BE2C (cell line): ENCODE data around the gene PRKD2.

Experiments
- DNase-seq: peaks from one replicate; pipeline ENCODE4 v3.0.0-alpha.2; 2020
- H3K27me3 ChIP-seq: fragments of 250-450 bp; sonication (Bioruptor Pico); 2 replicates; pipeline ENCODE4 v1.5.1; 2020; ENCODE audit warnings: mild to moderate bottlenecking
- H3K36me3 ChIP-seq: fragments of 250-450 bp; sonication (Bioruptor Pico); 2 replicates; pipeline ENCODE4 v1.5.1; 2020; ENCODE audit warnings: mild to moderate bottlenecking
- H3K4me1 ChIP-seq: fragments of 250-450 bp; sonication (Bioruptor Pico); 2 replicates; pipeline ENCODE4 v1.5.1; 2020
- H3K4me3 ChIP-seq: 2 replicates; pipeline ENCODE4 v1.5.1; 2011; ENCODE audit warnings: low read depth, low read length
- H3K9me3 ChIP-seq: fragments of 250-450 bp; sonication (Bioruptor Pico); 2 replicates; pipeline ENCODE4 v1.5.1; 2020
- TF ChIP-seq, protein P1 (sequence below): IDR thresholded peaks from 2 replicates; pipeline ENCODE4 v1.5.1; 2012; ENCODE audit warnings: mild to moderate bottlenecking, low read depth, low read length

Gene PRKD2

DNA sequence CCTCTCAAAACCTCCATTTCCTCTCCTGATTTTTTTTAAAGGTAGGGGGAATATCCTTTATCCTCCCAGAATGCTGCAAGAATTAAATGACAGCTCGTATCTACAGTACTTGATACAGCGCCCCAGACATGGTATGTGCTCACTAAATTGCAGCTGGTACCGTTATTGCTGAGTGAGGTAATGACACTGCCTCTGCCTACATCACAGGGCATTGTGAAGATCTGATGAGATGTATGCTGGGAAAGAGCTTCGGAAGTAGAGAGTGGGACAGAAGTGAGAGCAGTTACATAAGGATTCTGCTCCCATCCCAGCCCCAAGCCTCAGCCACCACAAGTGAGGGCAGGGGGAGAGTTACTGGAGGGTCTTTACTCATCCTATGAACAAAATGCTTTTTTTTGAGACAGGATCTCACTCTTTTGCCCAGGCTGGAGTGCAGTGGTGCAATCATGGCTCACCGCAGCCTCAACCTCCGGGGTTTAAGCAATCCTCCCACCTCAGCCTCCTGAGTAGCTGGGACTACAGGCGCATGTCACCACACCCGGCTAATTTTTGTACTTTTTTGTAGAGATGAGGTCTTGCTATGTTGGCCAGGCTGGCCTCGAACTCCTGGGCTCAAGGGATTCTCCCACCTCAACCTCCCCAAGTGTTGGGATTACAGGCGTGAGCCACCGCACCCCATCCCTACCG lies 27.2 kb upstream of the PRKD2 start:
- Histone ChIP-seq H3K36me3 (peaks cover 37% of the 10 kb centered on the region), H3K4me1 (peaks cover 4% of the 10 kb centered on the region), H3K9me3 (no peaks in the 10 kb centered on the region), H3K4me3 (peak overlapping the region; percentile 96), H3K27me3 (no peaks in the 10 kb centered on the region)
- TF ChIP-seq, protein P1, sequence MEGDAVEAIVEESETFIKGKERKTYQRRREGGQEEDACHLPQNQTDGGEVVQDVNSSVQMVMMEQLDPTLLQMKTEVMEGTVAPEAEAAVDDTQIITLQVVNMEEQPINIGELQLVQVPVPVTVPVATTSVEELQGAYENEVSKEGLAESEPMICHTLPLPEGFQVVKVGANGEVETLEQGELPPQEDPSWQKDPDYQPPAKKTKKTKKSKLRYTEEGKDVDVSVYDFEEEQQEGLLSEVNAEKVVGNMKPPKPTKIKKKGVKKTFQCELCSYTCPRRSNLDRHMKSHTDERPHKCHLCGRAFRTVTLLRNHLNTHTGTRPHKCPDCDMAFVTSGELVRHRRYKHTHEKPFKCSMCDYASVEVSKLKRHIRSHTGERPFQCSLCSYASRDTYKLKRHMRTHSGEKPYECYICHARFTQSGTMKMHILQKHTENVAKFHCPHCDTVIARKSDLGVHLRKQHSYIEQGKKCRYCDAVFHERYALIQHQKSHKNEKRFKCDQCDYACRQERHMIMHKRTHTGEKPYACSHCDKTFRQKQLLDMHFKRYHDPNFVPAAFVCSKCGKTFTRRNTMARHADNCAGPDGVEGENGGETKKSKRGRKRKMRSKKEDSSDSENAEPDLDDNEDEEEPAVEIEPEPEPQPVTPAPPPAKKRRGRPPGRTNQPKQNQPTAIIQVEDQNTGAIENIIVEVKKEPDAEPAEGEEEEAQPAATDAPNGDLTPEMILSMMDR = no peak
- DNase-seq = no peak

DNA sequence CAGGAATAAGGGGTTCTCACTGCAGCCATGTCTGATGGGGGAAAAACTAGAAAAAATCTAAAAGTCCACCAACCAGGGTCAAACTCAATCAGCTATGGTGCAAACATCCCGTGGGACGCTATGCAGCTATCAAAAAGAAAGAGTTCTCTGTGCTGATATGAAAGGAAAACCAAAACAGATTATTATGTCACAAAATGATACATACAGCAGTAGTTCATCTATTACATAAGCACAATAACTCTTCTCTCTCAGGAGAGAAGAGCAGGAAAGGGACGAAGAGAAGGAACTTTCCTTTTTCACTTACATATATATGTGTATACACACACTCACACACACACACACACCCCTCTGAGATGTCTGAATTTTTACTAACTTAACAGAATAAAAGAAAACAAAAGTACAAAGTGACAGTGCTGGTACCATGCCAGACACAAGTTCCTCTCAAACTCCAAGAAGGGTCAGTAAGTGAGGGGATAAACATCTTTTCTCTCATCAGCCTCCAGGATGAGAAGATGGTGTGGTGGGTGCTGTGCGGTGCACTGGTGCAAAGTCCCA lies 26.1 kb upstream of the PRKD2 start:
- H3K9me3 ChIP-seq = no peaks in the 10 kb centered on the region
- no peak overlapping the region for H3K4me3 ChIP-seq
- peaks cover 47% of the 10 kb centered on the region for H3K36me3 ChIP-seq
- TF ChIP-seq, protein P1 = no peak
- H3K4me1 ChIP-seq = peaks cover 4% of the 10 kb centered on the region
- DNase-seq = no peak
- no peaks in the 10 kb centered on the region for H3K27me3 ChIP-seq

DNA sequence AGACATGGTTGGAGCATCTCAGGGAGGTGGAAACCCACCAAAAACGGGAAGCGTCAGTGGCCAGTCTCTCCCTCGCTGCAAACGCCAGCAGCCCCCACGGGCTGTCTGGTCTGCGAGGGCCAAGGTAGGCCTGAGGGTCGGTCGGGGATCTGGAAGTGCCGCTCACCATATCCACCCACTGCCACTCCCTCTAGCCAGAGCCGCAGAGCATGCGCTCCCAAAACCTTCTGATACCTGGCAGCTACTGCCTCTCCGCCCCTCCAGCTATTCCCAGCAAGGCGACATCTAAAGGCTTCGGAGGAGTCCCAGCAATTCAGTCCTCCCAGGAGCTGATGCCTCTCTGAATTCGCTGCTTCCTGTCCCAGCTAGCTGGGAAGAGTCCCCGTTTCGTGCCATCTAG lies 24.5 kb upstream of the PRKD2 start:
- H3K9me3 ChIP-seq = no peaks in the 10 kb centered on the region
- TF ChIP-seq, protein P1 = no peak
- H3K4me1 ChIP-seq = peaks cover 11% of the 10 kb centered on the region
- H3K4me3 ChIP-seq = no peak overlapping the region
- H3K27me3 ChIP-seq = no peaks in the 10 kb centered on the region
- peaks cover 60% of the 10 kb centered on the region for H3K36me3 ChIP-seq
- no peak for DNase-seq

DNA sequence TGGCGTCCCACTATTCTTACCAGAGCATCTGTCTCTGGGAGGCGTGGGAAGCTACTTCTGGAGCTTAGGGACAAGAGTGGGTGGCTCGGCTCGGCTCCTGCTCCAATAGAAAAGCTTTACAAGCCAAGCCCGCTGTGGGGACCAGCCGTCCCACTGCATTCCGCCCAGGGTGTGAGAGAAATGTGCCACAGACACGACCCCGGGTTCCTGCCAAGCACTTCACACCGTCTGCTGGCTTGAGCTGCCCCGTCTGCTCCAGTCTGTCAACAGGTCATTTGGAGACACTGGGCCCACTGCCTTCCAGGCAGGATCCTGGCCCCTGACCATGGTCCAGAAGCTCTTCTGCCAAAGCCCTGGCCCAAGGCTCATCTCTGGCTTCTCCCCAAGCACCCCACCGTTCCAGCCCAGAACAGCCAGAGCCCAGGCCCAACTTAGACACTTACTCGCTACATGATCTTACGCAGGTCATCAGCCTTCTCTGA lies 22.4 kb upstream of the PRKD2 start:
- Histone ChIP-seq H3K27me3 (no peaks in the 10 kb centered on the region), H3K36me3 (peaks cover 70% of the 10 kb centered on the region), H3K4me1 (peaks cover 11% of the 10 kb centered on the region), H3K9me3 (no peaks in the 10 kb centered on the region), H3K4me3 (no peak overlapping the region)
- TF ChIP-seq, protein P1 = no peak
- no peak for DNase-seq

DNA sequence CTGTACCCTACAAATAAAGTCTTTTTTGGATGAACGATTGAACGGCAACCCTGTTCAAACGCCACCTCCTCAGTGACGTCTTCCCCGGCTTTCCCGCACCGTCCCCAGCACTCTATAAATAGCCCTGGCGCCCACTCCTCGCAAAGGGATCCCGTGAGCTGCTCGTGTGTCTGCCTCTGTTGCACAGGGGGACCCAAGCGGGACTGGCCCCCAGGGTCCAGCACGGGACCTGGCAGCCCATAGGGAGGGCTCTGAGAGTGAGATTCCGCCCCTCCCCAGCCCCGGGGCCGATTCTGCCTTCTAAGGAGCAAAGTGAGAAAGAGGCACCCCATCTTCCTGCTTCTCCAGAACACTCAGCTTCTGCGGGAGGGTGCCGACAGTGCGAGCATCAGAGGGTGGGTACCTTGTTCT lies 20.9 kb upstream of the PRKD2 start:
- Histone ChIP-seq H3K36me3 (peaks cover 77% of the 10 kb centered on the region), H3K9me3 (no peaks in the 10 kb centered on the region)

DNA sequence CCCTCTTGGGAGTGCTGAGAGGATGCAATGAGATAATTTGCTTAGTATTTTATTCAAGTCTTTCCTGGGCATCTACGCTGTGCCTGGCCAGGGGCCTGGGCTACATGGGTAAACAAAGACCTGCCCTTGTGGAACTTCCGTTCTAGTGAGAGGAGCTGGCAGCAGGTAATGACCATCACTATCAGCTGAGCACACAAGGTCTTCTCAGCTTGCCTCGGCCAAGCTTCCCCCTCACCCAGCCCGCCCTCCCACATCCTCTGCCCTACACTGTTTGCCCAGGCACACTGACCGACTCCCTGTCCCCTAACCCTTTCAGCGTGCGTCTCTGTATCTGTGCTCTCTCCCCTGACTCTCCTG lies 20.4 kb upstream of the PRKD2 start:
- Histone ChIP-seq H3K27me3 (no peaks in the 10 kb centered on the region), H3K4me1 (peaks cover 11% of the 10 kb centered on the region), H3K36me3 (peaks cover 79% of the 10 kb centered on the region), H3K4me3 (no peak overlapping the region), H3K9me3 (no peaks in the 10 kb centered on the region)
- DNase-seq = no peak
- TF ChIP-seq, protein P1 = no peak

More for the DNA sequence above, 20.9 kb upstream of the PRKD2 start:
- TF ChIP-seq, protein P1 = no peak
- Histone ChIP-seq H3K27me3 (no peaks in the 10 kb centered on the region), H3K4me3 (no peak overlapping the region), H3K4me1 (peaks cover 11% of the 10 kb centered on the region)
- DNase-seq = no peak
